ENCODE data around the gene OR52H1. TPM values are rescaled to one million over a fixed set of nuclear protein-coding genes. Genes with fewer than 3 reads are reported as not detected.

Gene OR52H1
- total RNA-seq, 1 donor from 2014 or later, result 0.26 TPM

DNA sequence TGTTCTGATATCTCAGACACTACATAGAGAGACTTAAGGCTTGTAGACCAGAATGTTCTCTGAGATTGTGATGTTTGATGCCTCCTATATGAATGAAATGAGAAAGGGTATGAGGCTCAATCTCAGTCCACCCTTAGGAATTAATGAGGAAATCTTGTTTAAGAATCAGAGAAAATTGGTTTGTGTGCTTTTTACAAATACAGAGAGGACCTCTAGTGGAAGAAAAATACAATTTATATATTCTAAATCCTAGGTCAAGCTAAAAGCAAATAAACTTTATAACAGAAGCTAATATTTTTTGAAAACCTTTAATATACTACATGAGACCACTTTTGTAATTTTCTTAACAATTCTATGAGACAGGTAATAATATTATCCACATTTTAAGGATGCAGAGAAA is 5.0 kb upstream of the OR52H1 start:
- Mint-ChIP-seq H3K9me3 (ENCODE audit: low read depth) (no peaks in the 10 kb centered on the region), H3K27ac (no peak overlapping the region), H3K27me3 (no peaks in the 10 kb centered on the region), H3K4me1 (ENCODE audit: low read depth) (no peaks in the 10 kb centered on the region), H3K36me3 (ENCODE audit: insufficient read depth) (no peaks in the 10 kb centered on the region), H3K4me3 (ENCODE audit: low read depth) (no peak overlapping the region)
- peak; percentile 16 for TF ChIP-seq CTCF (IDR thresholded peaks at IDR 0.05; ENCODE audit: unreplicated experiment)
- no peak for DNase-seq (ENCODE audit: low spot score, unreplicated experiment)

GRCh38 chr11:5550440-5551095 is 2.2 kb upstream of the OR52H1 start:
- H3K27ac Mint-ChIP-seq, result no peak overlapping the region
- no peak for DNase-seq (ENCODE audit: low spot score, unreplicated experiment)
- no peaks in the 10 kb centered on the region for H3K36me3 Mint-ChIP-seq (ENCODE audit: insufficient read depth)
- H3K4me1 Mint-ChIP-seq (ENCODE audit: low read depth), result no peaks in the 10 kb centered on the region
- no peaks in the 10 kb centered on the region for H3K9me3 Mint-ChIP-seq (ENCODE audit: low read depth)
- no peaks in the 10 kb centered on the region for H3K27me3 Mint-ChIP-seq
- TF ChIP-seq CTCF (IDR thresholded peaks at IDR 0.05; ENCODE audit: unreplicated experiment), result no peak
- no peak overlapping the region for H3K4me3 Mint-ChIP-seq (ENCODE audit: low read depth)

DNA sequence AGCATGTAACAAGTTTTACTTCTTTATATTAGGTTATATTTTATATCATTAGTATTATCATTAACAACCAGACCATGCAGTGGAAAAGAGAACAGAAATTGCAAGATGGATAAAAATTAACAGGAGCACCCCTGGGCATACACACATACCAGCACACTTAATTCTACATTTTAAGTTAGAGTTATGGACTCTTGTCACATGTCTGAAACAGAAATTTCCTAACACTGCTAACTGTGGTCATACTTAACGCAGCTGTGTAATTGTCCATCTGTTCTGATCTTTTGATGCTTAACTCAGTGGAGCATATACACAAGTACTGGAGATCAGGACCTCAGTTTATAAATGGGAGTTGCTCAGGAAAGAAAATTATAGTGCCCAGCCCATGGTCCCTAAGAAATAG is 358 bp downstream of the OR52H1 start:
- H3K27ac Mint-ChIP-seq, result no peak overlapping the region
- TF ChIP-seq CTCF (IDR thresholded peaks at IDR 0.05; ENCODE audit: unreplicated experiment), result no peak
- DNase-seq (ENCODE audit: low spot score, unreplicated experiment), result no peak
- no peaks in the 10 kb centered on the region for H3K36me3 Mint-ChIP-seq (ENCODE audit: insufficient read depth)
- H3K27me3 Mint-ChIP-seq, result no peaks in the 10 kb centered on the region
- no peak overlapping the region for H3K4me3 Mint-ChIP-seq (ENCODE audit: low read depth)
- no peaks in the 10 kb centered on the region for H3K9me3 Mint-ChIP-seq (ENCODE audit: low read depth)
- no peaks in the 10 kb centered on the region for H3K4me1 Mint-ChIP-seq (ENCODE audit: low read depth)

DNA sequence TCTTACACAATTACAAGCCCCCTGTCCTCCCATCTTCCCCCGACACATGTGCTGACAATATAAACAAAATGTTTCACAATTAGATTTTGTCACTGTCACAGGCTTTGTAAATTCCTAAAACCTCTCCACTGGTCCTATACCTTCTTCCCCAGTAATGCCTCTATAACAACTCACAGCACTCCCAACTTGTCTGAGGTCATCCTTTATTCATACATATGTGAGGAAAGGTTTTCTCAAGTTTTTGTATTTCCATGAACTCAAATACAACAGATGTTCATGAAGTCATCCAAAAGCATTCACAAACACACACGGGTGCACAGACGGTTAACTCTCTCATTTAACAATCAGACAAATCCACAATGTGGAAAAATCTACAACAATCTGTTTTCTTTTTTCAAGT is 1.9 kb downstream of the OR52H1 start:
- DNase-seq (ENCODE audit: low spot score, unreplicated experiment), result no peak
- TF ChIP-seq CTCF (IDR thresholded peaks at IDR 0.05; ENCODE audit: unreplicated experiment), result no peak
- Mint-ChIP-seq H3K27me3 (no peaks in the 10 kb centered on the region), H3K27ac (no peak overlapping the region), H3K4me3 (ENCODE audit: low read depth) (no peak overlapping the region), H3K4me1 (ENCODE audit: low read depth) (no peaks in the 10 kb centered on the region), H3K36me3 (ENCODE audit: insufficient read depth) (no peaks in the 10 kb centered on the region), H3K9me3 (ENCODE audit: low read depth) (no peaks in the 10 kb centered on the region)

- Mint-ChIP-seq H3K4me3 (ENCODE audit: low read depth) (no peak overlapping the region), H3K36me3 (ENCODE audit: insufficient read depth) (no peaks in the 10 kb centered on the region), H3K27ac (no peak overlapping the region), H3K27me3 (no peaks in the 10 kb centered on the region), H3K9me3 (ENCODE audit: low read depth) (peaks cover 11% of the 10 kb centered on the region), H3K4me1 (ENCODE audit: low read depth) (no peaks in the 10 kb centered on the region)
- DNase-seq (ENCODE audit: low spot score, unreplicated experiment), result no peak
- TF ChIP-seq CTCF (IDR thresholded peaks at IDR 0.05; ENCODE audit: unreplicated experiment), result no peak
These were observed 6.9 kb downstream of the OR52H1 start for GRCh38 chr11:5541427-5541826.

Data from progenitor cell of endocrine pancreas (in vitro differentiated cells).